Measurements from ENCODE around the gene SEC24C. TPM values are rescaled to one million over a fixed set of nuclear protein-coding genes. Genes with fewer than 3 reads are reported as not detected.

SEC24C gene
- total RNA-seq, 1 donor from 2014 or later = 36.0 TPM

DNA sequence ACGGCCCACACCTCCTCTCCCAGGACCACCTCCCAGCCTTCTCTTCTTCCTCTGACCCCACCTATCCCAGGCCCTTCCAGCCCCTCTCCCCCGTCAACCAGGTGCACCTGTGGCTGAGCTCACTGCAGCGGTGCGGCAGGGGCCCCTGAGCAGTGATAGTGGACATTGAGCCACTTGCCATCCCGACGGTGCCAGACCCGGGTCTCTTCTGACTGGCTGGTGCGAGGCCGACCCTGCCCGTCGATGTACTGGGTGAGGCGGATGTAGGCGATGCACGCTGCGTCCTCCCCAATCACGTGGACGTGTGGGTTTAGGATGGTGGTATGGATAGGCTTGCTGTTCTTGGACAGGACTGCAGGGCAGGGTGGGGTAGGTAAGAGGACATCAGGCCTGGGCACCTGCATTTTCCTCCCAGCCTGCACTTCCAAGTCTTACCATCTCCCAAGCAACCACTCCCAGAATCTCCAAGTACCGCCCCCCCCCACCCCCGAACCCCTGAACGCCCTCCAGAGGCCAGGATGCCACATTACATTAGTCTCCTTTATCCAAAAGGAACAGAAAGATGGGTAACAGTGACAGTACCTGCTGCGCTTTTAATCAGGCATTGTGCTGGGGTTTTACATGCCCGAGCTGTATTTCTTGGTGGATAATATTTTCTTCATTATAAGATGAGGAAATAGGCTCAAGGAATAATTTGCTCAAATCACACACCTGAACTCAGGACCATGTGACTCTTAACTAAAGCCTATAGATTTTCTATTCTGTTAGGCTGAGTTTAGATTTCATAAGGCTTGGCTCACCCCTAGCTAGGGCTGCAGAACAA is 70.9 kb downstream of the SEC24C start:
- TF ChIP-seq, protein P1, sequence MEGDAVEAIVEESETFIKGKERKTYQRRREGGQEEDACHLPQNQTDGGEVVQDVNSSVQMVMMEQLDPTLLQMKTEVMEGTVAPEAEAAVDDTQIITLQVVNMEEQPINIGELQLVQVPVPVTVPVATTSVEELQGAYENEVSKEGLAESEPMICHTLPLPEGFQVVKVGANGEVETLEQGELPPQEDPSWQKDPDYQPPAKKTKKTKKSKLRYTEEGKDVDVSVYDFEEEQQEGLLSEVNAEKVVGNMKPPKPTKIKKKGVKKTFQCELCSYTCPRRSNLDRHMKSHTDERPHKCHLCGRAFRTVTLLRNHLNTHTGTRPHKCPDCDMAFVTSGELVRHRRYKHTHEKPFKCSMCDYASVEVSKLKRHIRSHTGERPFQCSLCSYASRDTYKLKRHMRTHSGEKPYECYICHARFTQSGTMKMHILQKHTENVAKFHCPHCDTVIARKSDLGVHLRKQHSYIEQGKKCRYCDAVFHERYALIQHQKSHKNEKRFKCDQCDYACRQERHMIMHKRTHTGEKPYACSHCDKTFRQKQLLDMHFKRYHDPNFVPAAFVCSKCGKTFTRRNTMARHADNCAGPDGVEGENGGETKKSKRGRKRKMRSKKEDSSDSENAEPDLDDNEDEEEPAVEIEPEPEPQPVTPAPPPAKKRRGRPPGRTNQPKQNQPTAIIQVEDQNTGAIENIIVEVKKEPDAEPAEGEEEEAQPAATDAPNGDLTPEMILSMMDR (IDR thresholded peaks at IDR 0.05) = peak; percentile 53
- TF ChIP-seq EZH2 (IDR thresholded peaks at IDR 0.05) = no peak
- TF ChIP-seq EZH2phosphoT487 (IDR thresholded peaks at IDR 0.05) = no peak
- Histone ChIP-seq H3F3A (ENCODE audit: low read depth) (peaks cover 14% of the 10 kb centered on the region), H3K36me3 (no peaks in the 10 kb centered on the region), H3K9ac (no peak overlapping the region), H3K79me2 (ENCODE audit: low read depth) (peaks cover 7% of the 10 kb centered on the region), H3K4me3 (no peak overlapping the region), H3K9me3 (ENCODE audit: low read depth) (no peaks in the 10 kb centered on the region), H3K27me3 (no peaks in the 10 kb centered on the region), H3K4me1 (peaks cover 16% of the 10 kb centered on the region), H3K4me2 (no peak overlapping the region), H2AFZ (replicated peaks) (no peak overlapping the region), H4K20me1 (ENCODE audit: low read depth) (peaks cover 6% of the 10 kb centered on the region), H3K27ac (no peak overlapping the region)
- H3K27me3 Mint-ChIP-seq (ENCODE audit: insufficient read depth, low read depth) = peaks cover 5% of the 10 kb centered on the region
- H3K36me3 Mint-ChIP-seq = peaks cover 9% of the 10 kb centered on the region
- no peak overlapping the region for H3K27ac Mint-ChIP-seq
- no peaks in the 10 kb centered on the region for H3K9me3 Mint-ChIP-seq
- peaks cover 14% of the 10 kb centered on the region for H3K4me1 Mint-ChIP-seq
- H3K4me3 Mint-ChIP-seq = no peak overlapping the region
- DNase-seq (ENCODE audit: low spot score) = peak; percentile 40

DNA sequence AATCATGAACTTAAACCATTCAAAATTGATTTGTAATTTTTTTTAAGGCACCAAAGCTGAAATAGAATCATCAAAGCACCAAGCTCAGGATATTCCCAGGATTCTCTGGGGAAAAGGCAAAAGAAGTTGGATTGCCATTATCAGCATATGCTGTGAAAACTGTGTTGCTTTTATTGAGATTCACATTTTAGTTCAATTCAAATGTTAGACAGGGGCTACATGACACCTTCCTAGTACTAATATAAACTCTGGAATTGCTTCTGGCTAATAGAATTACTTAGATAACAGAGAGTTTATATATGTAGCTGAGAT is 71.5 kb downstream of the SEC24C start:
- H4K20me1 ChIP-seq (ENCODE audit: low read depth) = peaks cover under 1% of the 10 kb centered on the region
- peaks cover 12% of the 10 kb centered on the region for H3K4me1 ChIP-seq
- peaks cover 3% of the 10 kb centered on the region for H3K27me3 Mint-ChIP-seq (ENCODE audit: insufficient read depth, low read depth)
- TF ChIP-seq, protein P1 (IDR thresholded peaks at IDR 0.05) = no peak
- TF ChIP-seq EZH2phosphoT487 (IDR thresholded peaks at IDR 0.05) = no peak
- TF ChIP-seq EZH2 (IDR thresholded peaks at IDR 0.05) = no peak
- no peak overlapping the region for H3K4me3 ChIP-seq
- no peak for DNase-seq (ENCODE audit: low spot score)
- H3K4me2 ChIP-seq = no peak overlapping the region
- H3K79me2 ChIP-seq (ENCODE audit: low read depth) = peaks cover 1% of the 10 kb centered on the region
- H3K4me3 Mint-ChIP-seq = no peak overlapping the region
- H3K27ac Mint-ChIP-seq = no peak overlapping the region
- peaks cover 7% of the 10 kb centered on the region for H3K36me3 Mint-ChIP-seq
- H3K9me3 Mint-ChIP-seq = no peaks in the 10 kb centered on the region
- peaks cover 14% of the 10 kb centered on the region for H3F3A ChIP-seq (ENCODE audit: low read depth)
- H3K27me3 ChIP-seq = no peaks in the 10 kb centered on the region
- peaks cover 10% of the 10 kb centered on the region for H3K4me1 Mint-ChIP-seq
- H3K36me3 ChIP-seq = no peaks in the 10 kb centered on the region
- H3K9ac ChIP-seq = no peak overlapping the region
- H2AFZ ChIP-seq (replicated peaks) = no peak overlapping the region
- H3K9me3 ChIP-seq (ENCODE audit: low read depth) = no peaks in the 10 kb centered on the region
- no peak overlapping the region for H3K27ac ChIP-seq

DNA sequence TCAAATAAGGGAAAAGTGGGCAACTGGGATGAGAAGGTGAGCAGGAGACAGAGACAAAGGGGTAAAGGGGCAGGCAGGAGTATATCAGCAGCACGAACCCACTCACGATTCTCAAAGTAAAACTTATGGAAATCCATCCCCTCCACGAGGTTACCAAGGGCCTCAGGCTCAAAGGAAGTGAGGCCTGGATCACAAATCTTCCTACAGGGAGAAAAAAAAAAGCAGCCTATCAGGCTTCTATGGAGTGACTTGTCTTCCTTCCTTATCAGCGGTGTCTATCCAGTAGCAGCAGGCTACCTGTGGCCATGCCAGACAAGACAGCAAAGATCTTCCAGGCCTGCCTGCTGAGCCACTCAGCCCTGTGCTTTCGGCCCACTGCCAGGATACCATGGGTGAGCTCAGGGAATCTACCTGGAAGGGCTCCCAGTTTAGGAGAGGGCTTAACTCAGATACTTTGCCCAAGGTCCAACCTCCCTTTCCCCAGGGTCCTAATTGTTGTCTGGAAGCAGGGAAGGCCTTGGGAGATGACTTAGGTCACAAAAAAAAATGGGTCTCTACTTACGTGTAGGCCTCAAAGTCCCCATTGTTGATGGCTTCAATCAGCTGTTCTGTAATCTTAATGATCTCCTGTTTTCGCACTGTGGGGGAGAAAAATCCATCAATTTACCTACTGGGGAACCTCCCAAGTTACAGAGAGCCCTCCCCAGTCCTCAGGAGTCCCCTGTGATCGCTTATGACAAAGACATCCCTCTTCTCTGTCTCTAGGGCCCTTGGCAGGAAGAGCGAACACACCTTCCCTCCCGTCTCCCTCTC is 73.0 kb downstream of the SEC24C start:
- H3K27me3 Mint-ChIP-seq (ENCODE audit: insufficient read depth, low read depth) = peaks cover 3% of the 10 kb centered on the region
- Histone ChIP-seq H3F3A (ENCODE audit: low read depth) (peaks cover 13% of the 10 kb centered on the region), H3K36me3 (no peaks in the 10 kb centered on the region), H3K27ac (no peak overlapping the region), H3K79me2 (ENCODE audit: low read depth) (no peaks in the 10 kb centered on the region), H3K4me3 (no peak overlapping the region), H3K4me1 (peaks cover 11% of the 10 kb centered on the region), H2AFZ (replicated peaks) (no peak overlapping the region), H3K9ac (no peak overlapping the region), H4K20me1 (ENCODE audit: low read depth) (no peaks in the 10 kb centered on the region), H3K9me3 (ENCODE audit: low read depth) (no peaks in the 10 kb centered on the region), H3K4me2 (no peak overlapping the region), H3K27me3 (no peaks in the 10 kb centered on the region)
- H3K4me3 Mint-ChIP-seq = no peak overlapping the region
- DNase-seq (ENCODE audit: low spot score) = no peak
- peaks cover 10% of the 10 kb centered on the region for H3K36me3 Mint-ChIP-seq
- no peaks in the 10 kb centered on the region for H3K9me3 Mint-ChIP-seq
- H3K4me1 Mint-ChIP-seq = peaks cover 9% of the 10 kb centered on the region
- TF ChIP-seq, protein P1 (IDR thresholded peaks at IDR 0.05) = no peak
- no peak for TF ChIP-seq EZH2phosphoT487 (IDR thresholded peaks at IDR 0.05)
- no peak for TF ChIP-seq EZH2 (IDR thresholded peaks at IDR 0.05)
- no peak overlapping the region for H3K27ac Mint-ChIP-seq

Data from neural progenitor cell (in vitro differentiated cells).